Uterus (tissue), 2 donors: Measurements from ENCODE around the gene LRBA.

Experiments
- CTCF ChIP-seq, 4 experiments: fragments of 200-600 bp in 2 of 4; fragments of 450-650 bp in 2 of 4; sonication (generic) in 2 of 4; IDR thresholded peaks; one replicate each; pipeline ENCODE4 v1.5.1; 2016 to 2019; ENCODE audit warnings: antibody characterized with exemption in 4 of 4, mild to moderate bottlenecking in 2 of 4, moderate library complexity in 1 of 4
- POLR2A ChIP-seq, 2 donors: fragments of 450-650 bp; IDR thresholded peaks; one replicate each; pipeline ENCODE4 v1.6.1; 2016; ENCODE audit warnings: antibody characterized with exemption in 2 of 2, mild to moderate bottlenecking in 1 of 2, moderate library complexity in 1 of 2

- no peak for TF ChIP-seq CTCF (IDR thresholded peaks at IDR 0.05)
- no peak for TF ChIP-seq POLR2A (IDR thresholded peaks at IDR 0.05)
Observed at GRCh38 chr4:150367326-150367725, 647.8 kb downstream of the LRBA start.
